Sigmoid colon (tissue), 3 donors: ENCODE measurements around the gene ESM1.
"Not testable (repeated sequence)": the region's sequence is repeated elsewhere in the genome, so short reads cannot be mapped to it uniquely, and the experiment has no call there.

Source experiments
- CTCF ChIP-seq, 4 experiments: fragments of 450-650 bp in 3 of 4; fragments of 200-600 bp in 1 of 4; IDR thresholded peaks; one replicate each; pipeline ENCODE4 v1.5.1; 2016 to 2019; ENCODE audit warnings: antibody characterized with exemption in 4 of 4, mild to moderate bottlenecking in 3 of 4, moderate library complexity in 2 of 4
- POLR2A ChIP-seq, 2 donors: fragments of 450-650 bp; IDR thresholded peaks; one replicate each; pipeline ENCODE4 v1.6.1; 2016; ENCODE audit warnings: antibody characterized with exemption in 2 of 2, mild to moderate bottlenecking in 2 of 2, moderate library complexity in 2 of 2

DNA sequence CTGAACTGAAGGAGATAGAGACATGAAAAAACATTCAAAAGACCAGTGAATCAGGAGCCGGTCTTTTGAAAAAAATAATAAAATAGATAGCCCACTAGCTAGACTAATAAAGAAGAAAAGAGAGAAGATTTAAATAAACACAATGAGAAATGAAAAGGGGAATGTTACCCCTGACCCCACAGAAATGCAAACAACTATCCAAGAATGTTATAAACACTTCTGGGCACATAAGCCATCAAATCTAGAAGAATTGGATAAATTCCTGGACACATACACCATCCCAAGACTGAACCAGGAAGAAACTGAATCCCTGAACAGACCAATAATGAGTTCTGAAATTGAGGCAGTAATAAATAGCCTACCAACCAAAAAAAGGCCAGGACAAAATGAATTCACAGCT is 24.8 kb upstream of the ESM1 start:
- TF ChIP-seq POLR2A, CTCF (IDR thresholded peaks at IDR 0.05): not testable (repeated sequence)
